ENCODE data around the gene NFU1.

Gene NFU1

GRCh38 chr2:69436938-69437750 lies at the start of gene NFU1:
NFU1 (minus strand) TSS chr2:69437435; CDS start chr2:69437422, 13 bp downstream.
- FAIRE-seq (peak; percentile 92), DNase-seq (ENCODE audit: insufficient read length, low spot score) (peak; percentile 100)

GRCh38 chr2:69483696-69484095 lies 46.5 kb upstream of the NFU1 start:
- DNase-seq (ENCODE audit: insufficient read length, low spot score) (no peak), FAIRE-seq (no peak)

GRCh38 chr2:69483024-69483423 lies 45.8 kb upstream of the NFU1 start:
- DNase-seq (ENCODE audit: insufficient read length, low spot score) (no peak), FAIRE-seq (no peak)

GRCh38 chr2:69482471-69482870 lies 45.2 kb upstream of the NFU1 start:
- FAIRE-seq (no peak), DNase-seq (ENCODE audit: insufficient read length, low spot score) (no peak)

GRCh38 chr2:69481421-69481820 lies 44.2 kb upstream of the NFU1 start:
- DNase-seq (ENCODE audit: insufficient read length, low spot score), result no peak
- FAIRE-seq, result no peak

- FAIRE-seq, result no peak
- DNase-seq (ENCODE audit: insufficient read length, low spot score), result no peak
Observed at GRCh38 chr2:69477627-69478026, 40.4 kb upstream of the NFU1 start.

GRCh38 chr2:69474688-69475087 lies 37.5 kb upstream of the NFU1 start:
- DNase-seq (ENCODE audit: insufficient read length, low spot score) (no peak), FAIRE-seq (no peak)

- FAIRE-seq (no peak), DNase-seq (ENCODE audit: insufficient read length, low spot score) (no peak)
Observed at GRCh38 chr2:69471793-69472192, 34.6 kb upstream of the NFU1 start.

GRCh38 chr2:69470911-69471310 lies 33.7 kb upstream of the NFU1 start:
- DNase-seq (ENCODE audit: insufficient read length, low spot score) (no peak), FAIRE-seq (no peak)

GRCh38 chr2:69469784-69470183 lies 32.5 kb upstream of the NFU1 start:
- FAIRE-seq (no peak), DNase-seq (ENCODE audit: insufficient read length, low spot score) (no peak)

- FAIRE-seq (peak; percentile 20), DNase-seq (ENCODE audit: insufficient read length, low spot score) (no peak)
Observed at GRCh38 chr2:69469375-69469774, 32.1 kb upstream of the NFU1 start.

GRCh38 chr2:69466728-69467127 lies 29.5 kb upstream of the NFU1 start:
- DNase-seq (ENCODE audit: insufficient read length, low spot score), result no peak
- no peak for FAIRE-seq

GRCh38 chr2:69465513-69466456 lies 28.6 kb upstream of the NFU1 start:
- no peak for FAIRE-seq
- DNase-seq (ENCODE audit: insufficient read length, low spot score), result no peak

GRCh38 chr2:69464575-69464974 lies 27.3 kb upstream of the NFU1 start:
- FAIRE-seq, result peak; percentile 13
- no peak for DNase-seq (ENCODE audit: insufficient read length, low spot score)

GRCh38 chr2:69462780-69463179 lies 25.5 kb upstream of the NFU1 start:
- FAIRE-seq (no peak), DNase-seq (ENCODE audit: insufficient read length, low spot score) (no peak)

- DNase-seq (ENCODE audit: insufficient read length, low spot score), result no peak
- FAIRE-seq, result no peak
Observed at GRCh38 chr2:69461404-69461803, 24.2 kb upstream of the NFU1 start.

GRCh38 chr2:69459936-69460335 lies 22.7 kb upstream of the NFU1 start:
- no peak for DNase-seq (ENCODE audit: insufficient read length, low spot score)

GRCh38 chr2:69456950-69457445 lies 19.8 kb upstream of the NFU1 start:
- FAIRE-seq, result no peak
- no peak for DNase-seq (ENCODE audit: insufficient read length, low spot score)

More at GRCh38 chr2:69459936-69460335, 22.7 kb upstream of the NFU1 start:
- no peak for FAIRE-seq

- DNase-seq (ENCODE audit: insufficient read length, low spot score) (no peak), FAIRE-seq (no peak)
Observed at GRCh38 chr2:69456154-69456553, 18.9 kb upstream of the NFU1 start.

- DNase-seq (ENCODE audit: insufficient read length, low spot score), result no peak
Observed at GRCh38 chr2:69454976-69455375, 17.7 kb upstream of the NFU1 start.

GRCh38 chr2:69453475-69454129 lies 16.4 kb upstream of the NFU1 start:
- FAIRE-seq, result no peak
- no peak for DNase-seq (ENCODE audit: insufficient read length, low spot score)

More at GRCh38 chr2:69454976-69455375, 17.7 kb upstream of the NFU1 start:
- FAIRE-seq, result no peak
